Suppressor macrophage treated with lipopolysaccharide for 1 hour (primary cell): ENCODE data around the gene C9orf72.

Experiments used
- DNase-seq, 3 donors: peaks; one replicate each; pipeline ENCODE4 v3.0.0-alpha.2; 2020 to 2022

Gene C9orf72

GRCh38 chr9:27573634-27574590, 631 bp upstream of the C9orf72 start:
- peak; percentile 98 to 100 (median 100) for DNase-seq

DNA sequence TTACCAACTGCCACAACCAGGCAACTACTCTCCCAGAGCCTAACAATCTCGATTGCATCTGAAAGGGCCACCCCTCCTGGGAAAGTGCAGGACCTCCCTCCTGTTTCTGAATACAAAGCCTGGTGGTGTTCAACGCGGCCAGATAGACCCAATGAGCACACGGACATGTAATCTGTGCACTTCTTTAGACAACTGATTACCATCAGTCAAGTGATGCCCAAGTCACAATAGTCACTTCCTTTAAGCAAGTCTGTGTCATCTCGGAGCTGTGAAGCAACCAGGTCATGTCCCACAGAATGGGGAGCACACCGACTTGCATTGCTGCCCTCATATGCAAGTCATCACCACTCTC, 739 bp downstream of the C9orf72 start:
- DNase-seq, result peak; percentile 92 to 98 (median 95)

- DNase-seq, result peak; percentile 50 to 62 (median 60)
Observed at GRCh38 chr9:27572061-27572460, 1.2 kb downstream of the C9orf72 start.

DNA sequence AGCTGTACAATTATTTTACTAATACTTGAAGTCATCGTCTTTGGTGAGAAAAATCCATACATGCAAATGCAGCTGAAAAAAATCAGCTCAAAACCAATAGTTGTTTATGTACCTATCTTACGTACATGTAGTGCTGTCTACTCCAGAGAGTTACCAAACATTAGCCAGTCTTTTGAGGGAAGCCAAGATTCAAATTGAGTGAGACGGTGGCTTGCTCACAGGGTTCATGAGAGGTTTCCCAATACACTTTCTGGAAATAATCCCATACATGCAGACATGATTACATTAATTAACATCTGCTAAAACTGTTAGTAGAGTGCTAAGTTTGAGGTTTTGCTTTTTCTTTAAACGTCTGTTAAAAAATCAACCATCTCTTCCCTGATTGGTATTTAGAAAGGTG, 2.3 kb downstream of the C9orf72 start:
- peak; percentile 30 to 53 (median 48) for DNase-seq

DNA sequence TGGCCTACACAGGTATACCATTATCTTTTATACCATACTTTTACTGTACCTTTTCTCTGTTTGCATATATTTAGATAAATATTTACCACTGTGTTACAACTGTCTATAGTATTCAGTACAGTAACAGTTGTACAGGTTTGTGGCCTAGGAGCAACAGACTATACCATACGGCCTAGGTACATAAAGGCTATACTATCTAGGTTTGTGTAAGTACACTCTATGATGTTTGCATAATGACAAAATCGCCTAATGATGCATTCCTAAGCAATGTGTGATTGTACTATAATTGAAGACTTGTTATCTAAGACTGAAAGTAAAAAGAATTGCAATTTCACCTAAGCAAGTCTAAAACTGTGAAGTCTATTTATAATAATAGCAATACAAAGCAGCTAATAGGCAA, 3.9 kb downstream of the C9orf72 start:
- DNase-seq, result no peak

DNA sequence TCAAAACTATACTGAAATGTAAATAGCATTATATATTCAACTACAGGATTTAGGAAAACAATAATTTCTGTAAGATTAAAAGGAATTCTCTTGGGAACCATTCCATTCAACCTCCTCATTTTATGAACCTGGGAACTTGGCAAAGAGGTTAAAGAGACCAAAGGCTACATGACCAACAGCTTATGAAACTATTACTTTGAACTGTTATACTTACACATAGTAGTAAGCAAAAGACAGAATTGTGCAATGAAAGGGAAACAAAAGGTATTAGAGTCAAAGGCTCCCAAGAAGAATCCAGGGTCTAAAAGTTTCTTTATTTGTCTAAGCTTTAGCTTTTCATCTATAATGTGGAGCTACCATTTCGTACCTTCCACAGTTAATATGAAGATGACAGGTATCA, 7.2 kb downstream of the C9orf72 start:
- DNase-seq, result peak in 1 of 3 donors; percentile 42

- DNase-seq, result peak in 2 of 3 donors; percentile 24 to 38
Observed at GRCh38 chr9:27565696-27566095, 7.6 kb downstream of the C9orf72 start.

GRCh38 chr9:27564670-27565069, 8.6 kb downstream of the C9orf72 start:
- DNase-seq, result peak; percentile 49 to 81 (median 68)

DNA sequence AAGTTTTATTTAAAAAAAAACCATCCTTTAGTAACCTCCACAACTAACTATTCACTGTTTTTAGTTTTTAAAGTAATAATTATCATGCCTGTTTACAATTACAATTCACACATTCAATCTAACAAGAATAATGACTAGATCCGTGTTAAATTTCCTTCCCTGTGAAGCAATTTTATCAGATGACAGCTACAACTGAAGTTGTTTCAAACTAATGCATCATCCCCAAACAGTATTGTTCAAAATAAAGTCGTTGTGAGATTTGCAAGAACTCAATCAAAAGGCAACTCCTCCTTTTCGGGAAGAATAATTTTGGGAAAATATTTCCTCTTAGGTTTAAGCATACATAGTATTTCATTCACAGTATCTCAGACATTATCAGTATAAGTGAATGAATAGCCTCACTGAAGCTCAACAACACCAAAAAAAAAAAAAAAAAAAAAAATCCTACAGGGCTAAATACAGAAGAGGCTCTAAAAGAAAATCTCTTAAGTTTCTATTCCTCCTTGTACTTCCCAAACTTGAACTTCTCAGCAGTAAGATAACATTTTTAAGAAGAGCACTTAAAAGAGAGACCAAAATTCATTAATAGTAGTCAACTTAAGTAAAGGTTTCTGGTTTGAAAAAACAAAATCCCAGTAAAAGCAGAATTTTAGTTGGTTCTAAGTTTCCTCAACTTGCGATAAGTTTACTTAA, 9.4 kb downstream of the C9orf72 start:
- DNase-seq, result peak; percentile 13 to 77 (median 62)

DNA sequence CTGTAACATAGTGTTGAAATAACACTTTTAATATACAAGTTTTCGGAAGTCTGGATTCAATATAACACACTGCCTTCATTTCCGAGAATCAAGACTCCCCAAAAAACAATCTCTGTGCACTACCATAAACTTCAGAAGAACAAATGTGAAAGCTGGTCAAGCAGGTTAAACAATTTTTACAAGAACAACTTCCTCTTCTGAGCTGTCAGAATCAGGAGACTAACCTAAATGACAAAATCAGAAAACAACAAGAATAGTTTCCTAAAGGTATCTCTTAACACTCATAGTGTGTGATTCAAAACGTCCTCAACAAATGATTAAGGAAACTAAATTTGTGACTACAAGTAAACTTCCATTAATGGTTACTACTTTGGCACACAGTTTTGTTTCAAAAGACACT, 11.6 kb downstream of the C9orf72 start:
- DNase-seq, result no peak

- DNase-seq, result no peak
Observed at GRCh38 chr9:27560457-27560856, 12.8 kb downstream of the C9orf72 start.

GRCh38 chr9:27558307-27558706, 15.0 kb downstream of the C9orf72 start:
- DNase-seq, result no peak

DNA sequence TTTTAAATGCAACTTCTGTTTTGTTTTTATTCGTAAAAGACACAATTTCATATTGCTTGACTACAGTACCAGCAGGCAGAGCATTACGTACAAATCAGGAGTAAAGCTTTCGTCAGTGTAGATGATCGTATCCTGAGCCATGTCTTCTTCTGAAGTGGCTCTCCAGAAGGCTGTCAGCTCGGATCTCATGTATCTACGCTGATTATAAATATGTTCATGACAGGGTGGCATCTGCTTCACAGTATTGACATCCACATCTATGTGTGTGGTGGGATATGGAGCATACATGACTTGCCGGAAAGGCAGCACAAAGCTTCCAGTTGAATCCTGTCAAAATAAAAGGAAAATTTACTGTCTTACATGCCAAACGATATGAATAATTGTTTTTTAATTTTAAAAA, 16.8 kb downstream of the C9orf72 start:
- no peak for DNase-seq

DNA sequence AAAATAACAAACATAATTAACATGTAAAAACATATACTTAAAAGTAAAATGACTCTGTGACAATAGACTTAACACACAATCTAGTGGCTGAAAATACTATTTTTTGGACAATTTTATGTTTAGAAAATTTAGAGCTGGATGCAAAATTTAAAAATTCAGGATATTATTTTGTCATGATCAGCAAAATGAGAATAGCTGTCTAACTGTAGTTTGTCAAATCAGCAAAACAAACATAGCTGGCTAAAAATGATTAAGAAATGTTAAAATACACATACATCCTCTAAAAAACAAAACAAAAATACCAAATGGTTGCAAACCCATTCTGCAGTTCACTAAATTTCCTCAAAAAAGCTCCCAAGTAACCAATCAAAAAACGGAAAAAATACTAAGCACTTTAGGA, 18.6 kb downstream of the C9orf72 start:
- no peak for DNase-seq

GRCh38 chr9:27549196-27549755, 24.0 kb downstream of the C9orf72 start:
- DNase-seq, result no peak

DNA sequence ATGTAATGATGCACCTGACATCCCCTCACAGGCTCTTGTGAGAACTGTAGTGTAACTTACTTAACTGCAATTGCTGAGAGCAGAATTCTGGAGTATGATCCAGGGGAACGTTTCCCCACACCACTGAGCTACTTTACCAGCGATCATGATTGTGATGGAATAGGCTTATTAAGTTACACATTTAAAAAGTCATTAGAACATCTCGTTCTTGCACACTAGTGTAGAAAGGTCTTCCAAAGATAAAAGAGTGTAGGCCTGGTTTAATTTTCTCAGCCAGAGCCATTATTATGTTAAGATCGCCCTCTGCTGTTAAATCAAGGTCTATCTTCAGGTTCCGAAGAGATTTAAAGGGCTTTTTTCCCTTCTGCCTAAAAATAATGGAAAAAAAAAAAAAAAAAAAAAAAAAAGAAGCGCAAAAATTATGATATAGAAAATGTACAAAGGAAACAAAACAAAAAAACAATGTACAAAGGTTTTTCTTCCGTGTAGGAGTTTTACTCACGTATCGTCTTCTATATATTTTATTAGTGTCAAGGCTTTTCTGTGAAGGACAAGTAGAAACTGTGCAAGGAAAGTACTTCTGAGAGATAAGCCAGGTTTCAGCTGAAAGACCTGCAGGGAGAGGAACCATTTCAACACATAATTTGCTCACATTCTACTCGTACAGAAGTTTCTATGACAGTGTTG, 25.1 kb downstream of the C9orf72 start:
- peak; percentile 48 to 73 (median 70) for DNase-seq

GRCh38 chr9:27545471-27545870, 27.8 kb downstream of the C9orf72 start:
- DNase-seq, result no peak

DNA sequence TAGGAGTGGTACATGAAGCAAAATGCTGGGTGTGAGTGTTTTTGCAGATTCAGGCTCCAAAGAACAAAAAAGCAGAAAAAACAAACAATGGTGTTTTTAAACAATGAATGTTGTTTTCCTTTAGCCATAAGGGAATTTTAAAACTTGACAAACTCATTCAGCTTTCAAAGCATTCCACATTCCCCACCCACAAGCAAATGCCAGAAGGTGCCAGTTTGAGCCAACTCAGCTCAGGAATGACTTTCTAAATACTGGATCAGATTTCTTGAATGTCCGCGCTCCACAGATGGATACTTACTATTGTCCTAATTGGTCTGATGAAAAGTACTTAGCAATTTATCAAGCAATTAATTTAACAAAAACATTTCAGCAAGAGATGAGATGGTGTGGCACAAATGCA, 30.8 kb downstream of the C9orf72 start:
- no peak for DNase-seq

- DNase-seq, result no peak
Observed at GRCh38 chr9:27541740-27542139, 31.5 kb downstream of the C9orf72 start.

- DNase-seq, result no peak
Observed at GRCh38 chr9:27540502-27540901, 32.8 kb downstream of the C9orf72 start.

DNA sequence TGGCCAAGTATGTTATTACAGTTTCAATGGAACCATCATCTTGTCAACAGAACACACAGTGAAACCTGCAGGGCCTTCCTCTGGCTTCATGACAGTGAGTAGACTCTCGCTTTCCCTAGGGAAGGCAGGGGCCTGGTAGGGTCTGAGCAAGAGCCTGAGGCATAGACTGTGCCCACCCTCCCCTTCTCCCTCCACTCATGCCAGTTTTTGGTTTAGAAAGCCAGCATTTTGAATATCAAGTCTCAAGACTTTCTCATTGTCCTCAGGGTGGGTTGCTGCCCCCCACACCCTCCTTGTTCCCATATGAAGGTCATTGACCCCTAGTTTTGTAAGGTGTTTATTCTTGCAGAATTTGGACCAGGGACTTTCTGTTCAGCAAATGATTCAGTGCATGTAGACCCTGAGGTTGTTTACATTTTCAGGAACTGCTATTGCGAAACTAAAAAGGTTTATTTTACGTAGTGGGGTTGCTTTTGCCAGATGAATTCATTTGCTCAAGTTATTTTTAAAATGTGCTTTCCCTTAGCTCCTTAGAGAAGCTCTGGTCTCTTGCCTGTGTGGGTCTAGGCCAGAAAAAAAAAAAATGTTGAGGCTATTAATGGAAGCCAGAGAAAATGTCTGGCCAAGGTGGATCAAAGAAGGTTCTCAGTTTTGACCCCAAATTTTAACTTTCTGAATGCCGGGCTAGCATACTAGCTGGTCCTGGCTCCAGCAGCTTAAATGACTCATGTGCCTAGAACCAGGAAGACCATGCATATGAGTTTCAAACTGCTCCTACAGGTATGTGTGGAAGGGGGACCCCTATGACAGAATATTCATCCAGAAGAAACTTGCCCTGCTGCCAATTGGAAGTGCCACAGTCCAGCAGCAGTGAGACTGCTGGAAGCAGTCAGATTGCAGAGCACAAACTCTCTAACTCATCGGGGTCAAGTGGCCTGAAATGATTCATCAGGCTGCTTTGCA, 33.5 kb downstream of the C9orf72 start:
- peak; percentile 39 to 68 (median 43) for DNase-seq

GRCh38 chr9:27538647-27539046, 34.6 kb downstream of the C9orf72 start:
- DNase-seq, result no peak
